SU-DHL-6 (cell line): ENCODE results near the gene KCNK2.

Source experiments
- CTCF ChIP-seq: fragments of 200-600 bp; sonication (generic); IDR thresholded peaks from one replicate; pipeline ENCODE4 v1.5.1; 2017; ENCODE audit warnings: antibody characterized with exemption, mild to moderate bottlenecking, low read length, moderate library complexity; ENCODE audit not compliant: insufficient read depth, poor library complexity, severe bottlenecking
- EZH2phosphoT487 ChIP-seq: fragments of 200-600 bp; sonication (generic), shearing (Covaris generic); conservative IDR thresholded peaks from 2 replicates; pipeline ENCODE4 v1.6.1; 2018; ENCODE audit warnings: mild to moderate bottlenecking, antibody characterized with exemption, low read length, moderate library complexity, mixed read lengths

- TF ChIP-seq CTCF: no peak
- no peak for TF ChIP-seq EZH2phosphoT487
Observed at GRCh38 chr1:215220346-215220745, 137.8 kb downstream of the KCNK2 start.
